ENCODE results near the gene CBFA2T3.

The CBFA2T3 gene

GRCh38 chr16:88884569-88885271, 92.3 kb downstream of the CBFA2T3 start:
- DNase-seq, result no peak

- DNase-seq, result no peak
Measured at GRCh38 chr16:88883946-88884345, 93.1 kb downstream of the CBFA2T3 start.

GRCh38 chr16:88883117-88883895, 93.7 kb downstream of the CBFA2T3 start:
- DNase-seq, result no peak

GRCh38 chr16:88882358-88883030, 94.5 kb downstream of the CBFA2T3 start:
- DNase-seq, result no peak

GRCh38 chr16:88881675-88882357, 95.2 kb downstream of the CBFA2T3 start:
- no peak for DNase-seq

GRCh38 chr16:88881007-88881615, 95.9 kb downstream of the CBFA2T3 start:
- no peak for DNase-seq

- no peak for DNase-seq
Measured at GRCh38 chr16:88880226-88881006, 96.6 kb downstream of the CBFA2T3 start.

GRCh38 chr16:88879788-88880055, 97.3 kb downstream of the CBFA2T3 start:
- no peak for DNase-seq

GRCh38 chr16:88878967-88879787, 97.8 kb downstream of the CBFA2T3 start:
- no peak for DNase-seq

GRCh38 chr16:88878356-88878755, 98.7 kb downstream of the CBFA2T3 start:
- DNase-seq, result no peak

GRCh38 chr16:88877564-88878289, 99.3 kb downstream of the CBFA2T3 start:
- DNase-seq, result no peak

- no peak for DNase-seq
Measured at GRCh38 chr16:88876942-88877526, 100.0 kb downstream of the CBFA2T3 start.

- DNase-seq, result no peak
Measured at GRCh38 chr16:88875703-88876234, 101.2 kb downstream of the CBFA2T3 start.

GRCh38 chr16:88874938-88875599, 101.9 kb downstream of the CBFA2T3 start:
- DNase-seq, result no peak

- DNase-seq, result no peak
Measured at GRCh38 chr16:88872650-88873331, 104.2 kb downstream of the CBFA2T3 start.

GRCh38 chr16:88871730-88872416, 105.1 kb downstream of the CBFA2T3 start:
- no peak for DNase-seq

GRCh38 chr16:88871349-88871702, 105.7 kb downstream of the CBFA2T3 start:
- no peak for DNase-seq

Measured in activated CD8-positive, alpha-beta memory T cell treated with anti-CD3 and anti-CD28 coated beads, Interleukin-2, amount 50 U/mL, for 48 hours (primary cell).